ENCODE measurements around the gene APBA2.
A peak's percentile ranks its signal among the peaks of the same experiment; 100 is the strongest.

APBA2 gene

DNA sequence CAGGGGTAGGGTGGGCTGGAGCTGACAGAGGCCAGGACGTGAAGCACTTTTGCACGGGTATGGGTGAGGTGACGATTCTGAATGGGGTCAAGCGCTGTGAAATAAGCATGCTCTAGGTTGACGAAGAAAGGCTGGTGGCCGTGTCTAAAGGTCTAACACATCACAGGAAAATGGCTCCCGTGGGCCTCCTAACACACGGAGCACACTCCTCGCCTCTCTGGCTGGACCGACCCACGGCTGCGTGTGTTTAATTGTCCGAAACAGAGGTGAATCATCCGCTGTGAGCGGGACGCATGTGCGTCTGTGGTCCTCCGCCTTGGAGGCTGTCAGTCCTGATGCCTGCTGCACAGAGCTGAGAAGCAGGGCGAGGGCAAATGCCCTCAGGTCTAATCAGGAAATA, 253.3 kb downstream of the APBA2 start:
- Histone ChIP-seq H3K9me2 (replicated peaks; ENCODE audit: insufficient read depth, low read length) (no peaks in the 10 kb centered on the region), H3K9ac (ENCODE audit: low read length) (no peak overlapping the region), H3K4me1 (ENCODE audit: low read length) (no peaks in the 10 kb centered on the region), H3F3A (ENCODE audit: insufficient read depth, low read length) (no peaks in the 10 kb centered on the region), H3K4me2 (ENCODE audit: low read depth, low read length) (no peak overlapping the region), H2AFZ (ENCODE audit: low read length) (no peak overlapping the region), H3K4me3 (ENCODE audit: low read length) (no peak overlapping the region), H3K27me3 (replicated peaks; ENCODE audit: insufficient read depth, low read length) (no peaks in the 10 kb centered on the region), H3K9me3 (replicated peaks; ENCODE audit: insufficient read depth, low read length) (no peaks in the 10 kb centered on the region), H3K79me2 (ENCODE audit: low read length) (no peaks in the 10 kb centered on the region), H3K27ac (ENCODE audit: low read length) (no peak overlapping the region), H4K20me1 (ENCODE audit: insufficient read depth, low read length) (no peaks in the 10 kb centered on the region), H3K36me3 (replicated peaks; ENCODE audit: insufficient read depth, low read length) (no peaks in the 10 kb centered on the region)
- TF ChIP-seq EZH2phosphoT487 (IDR thresholded peaks at IDR 0.05; ENCODE audit: low read length) (no peak), EZH2 (optimal IDR thresholded peaks at IDR 0.05; ENCODE audit: low read depth, low read length) (no peak)
- TF ChIP-seq, protein P1, sequence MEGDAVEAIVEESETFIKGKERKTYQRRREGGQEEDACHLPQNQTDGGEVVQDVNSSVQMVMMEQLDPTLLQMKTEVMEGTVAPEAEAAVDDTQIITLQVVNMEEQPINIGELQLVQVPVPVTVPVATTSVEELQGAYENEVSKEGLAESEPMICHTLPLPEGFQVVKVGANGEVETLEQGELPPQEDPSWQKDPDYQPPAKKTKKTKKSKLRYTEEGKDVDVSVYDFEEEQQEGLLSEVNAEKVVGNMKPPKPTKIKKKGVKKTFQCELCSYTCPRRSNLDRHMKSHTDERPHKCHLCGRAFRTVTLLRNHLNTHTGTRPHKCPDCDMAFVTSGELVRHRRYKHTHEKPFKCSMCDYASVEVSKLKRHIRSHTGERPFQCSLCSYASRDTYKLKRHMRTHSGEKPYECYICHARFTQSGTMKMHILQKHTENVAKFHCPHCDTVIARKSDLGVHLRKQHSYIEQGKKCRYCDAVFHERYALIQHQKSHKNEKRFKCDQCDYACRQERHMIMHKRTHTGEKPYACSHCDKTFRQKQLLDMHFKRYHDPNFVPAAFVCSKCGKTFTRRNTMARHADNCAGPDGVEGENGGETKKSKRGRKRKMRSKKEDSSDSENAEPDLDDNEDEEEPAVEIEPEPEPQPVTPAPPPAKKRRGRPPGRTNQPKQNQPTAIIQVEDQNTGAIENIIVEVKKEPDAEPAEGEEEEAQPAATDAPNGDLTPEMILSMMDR (IDR thresholded peaks at IDR 0.05; ENCODE audit: low read length) = no peak
- DNase-seq = no peak

DNA sequence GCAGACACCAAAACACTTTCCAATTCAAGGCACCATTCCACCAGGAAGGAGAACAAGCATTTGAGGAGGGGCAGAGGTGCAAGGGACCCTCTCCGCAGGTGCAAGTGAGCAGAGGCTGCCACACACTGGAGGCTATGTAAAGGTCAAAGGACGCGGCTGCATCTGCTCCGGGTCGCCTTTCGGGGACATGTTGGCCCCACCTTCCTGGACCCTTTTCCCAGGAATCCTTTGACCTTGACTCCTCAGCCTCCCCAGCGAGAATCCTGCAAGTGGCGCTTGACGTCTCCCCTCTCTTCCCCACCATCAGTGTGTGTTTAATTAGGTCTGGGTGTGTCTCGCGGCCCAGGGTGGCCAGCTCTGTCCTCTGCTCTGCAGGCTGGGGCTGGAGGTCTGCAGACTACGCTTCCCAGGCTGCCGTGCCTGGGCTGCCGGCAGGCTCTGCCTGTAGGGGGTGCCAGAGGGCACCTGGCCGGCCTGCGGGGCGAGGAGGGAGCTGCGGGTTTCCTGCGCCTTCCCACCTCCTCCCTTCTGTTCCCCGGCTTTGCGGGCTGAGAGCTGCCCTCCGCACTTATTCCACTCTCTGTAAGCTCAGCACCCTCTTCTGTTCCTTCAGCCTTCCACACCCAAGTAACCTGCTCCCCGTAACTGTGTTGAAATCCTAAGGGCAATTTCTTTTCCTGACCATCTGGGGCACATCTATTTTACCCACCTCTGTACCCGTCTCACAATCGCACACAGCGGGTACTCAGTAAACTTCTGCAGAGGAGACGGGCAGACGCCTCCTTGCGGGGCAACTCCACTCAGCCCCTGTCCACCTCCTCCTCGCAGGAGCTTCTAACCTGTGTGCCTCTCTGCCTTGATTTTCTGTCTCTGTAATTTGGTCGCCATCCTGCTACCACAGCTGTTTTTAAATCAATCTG, 254.0 kb downstream of the APBA2 start:
- Histone ChIP-seq H3K9me3 (replicated peaks; ENCODE audit: insufficient read depth, low read length) (no peaks in the 10 kb centered on the region), H3K4me3 (ENCODE audit: low read length) (no peak overlapping the region), H3K4me1 (ENCODE audit: low read length) (no peaks in the 10 kb centered on the region), H3K36me3 (replicated peaks; ENCODE audit: insufficient read depth, low read length) (no peaks in the 10 kb centered on the region), H3F3A (ENCODE audit: insufficient read depth, low read length) (no peaks in the 10 kb centered on the region), H3K9me2 (replicated peaks; ENCODE audit: insufficient read depth, low read length) (no peaks in the 10 kb centered on the region), H3K4me2 (ENCODE audit: low read depth, low read length) (peak overlapping the region; percentile 55), H4K20me1 (ENCODE audit: insufficient read depth, low read length) (no peaks in the 10 kb centered on the region), H2AFZ (ENCODE audit: low read length) (peak overlapping the region; percentile 7; the same call in 1 of the 2 replicates), H3K79me2 (ENCODE audit: low read length) (no peaks in the 10 kb centered on the region), H3K9ac (ENCODE audit: low read length) (no peak overlapping the region), H3K27me3 (replicated peaks; ENCODE audit: insufficient read depth, low read length) (no peaks in the 10 kb centered on the region), H3K27ac (ENCODE audit: low read length) (no peak overlapping the region)
- no peak for TF ChIP-seq EZH2phosphoT487 (IDR thresholded peaks at IDR 0.05; ENCODE audit: low read length)
- TF ChIP-seq EZH2 (optimal IDR thresholded peaks at IDR 0.05; ENCODE audit: low read depth, low read length) = no peak
- TF ChIP-seq, protein P1 (IDR thresholded peaks at IDR 0.05; ENCODE audit: low read length) = peak; percentile 87
- DNase-seq = peak; percentile 34

DNA sequence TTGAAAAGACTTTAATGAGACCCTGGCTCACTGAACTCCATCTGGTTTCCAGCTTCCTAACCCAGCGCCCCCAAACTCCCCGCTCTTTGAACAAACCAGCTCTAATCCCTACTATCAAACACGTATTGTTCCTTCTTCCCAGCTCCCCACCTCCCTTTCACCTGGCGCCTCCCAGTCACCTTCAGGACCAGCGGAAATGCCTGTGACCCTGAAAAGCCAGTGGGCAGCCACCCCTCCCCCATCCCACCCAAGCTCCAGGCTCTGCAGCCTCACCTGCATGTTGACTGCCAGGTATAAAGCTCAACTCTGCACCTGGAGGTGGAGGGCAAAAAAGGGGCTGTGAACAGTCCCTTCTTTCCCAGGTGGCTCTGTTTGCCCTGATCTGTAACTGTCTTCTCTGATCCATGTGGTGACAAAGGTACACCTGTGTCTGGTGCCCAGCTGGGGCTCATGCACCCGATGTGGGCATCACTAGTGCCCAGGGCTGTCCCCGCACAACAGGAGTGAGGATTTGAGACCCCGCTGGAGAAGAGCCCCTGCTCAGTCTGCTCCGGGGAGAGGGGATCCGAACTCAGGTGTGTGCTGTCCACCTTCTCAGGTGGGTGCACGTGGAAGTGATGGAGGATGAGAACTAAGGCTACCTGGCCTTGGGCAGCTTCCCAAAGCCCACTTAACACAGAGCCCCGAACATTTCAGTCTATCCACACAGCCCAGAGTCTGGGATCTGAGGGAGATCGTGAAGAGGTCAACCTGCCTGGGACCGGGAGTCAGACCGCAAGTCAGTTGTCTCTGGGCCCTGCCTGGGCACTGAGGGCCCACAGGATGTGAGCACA, 254.9 kb downstream of the APBA2 start:
- Histone ChIP-seq H3K4me2 (ENCODE audit: low read depth, low read length) (peak overlapping the region; percentile 55; the same call in 1 of the 2 replicates), H3F3A (ENCODE audit: insufficient read depth, low read length) (no peaks in the 10 kb centered on the region), H3K9ac (ENCODE audit: low read length) (no peak overlapping the region), H3K36me3 (replicated peaks; ENCODE audit: insufficient read depth, low read length) (no peaks in the 10 kb centered on the region), H3K27ac (ENCODE audit: low read length) (no peak overlapping the region), H3K4me1 (ENCODE audit: low read length) (no peaks in the 10 kb centered on the region), H3K4me3 (ENCODE audit: low read length) (no peak overlapping the region), H4K20me1 (ENCODE audit: insufficient read depth, low read length) (no peaks in the 10 kb centered on the region), H3K79me2 (ENCODE audit: low read length) (no peaks in the 10 kb centered on the region), H3K27me3 (replicated peaks; ENCODE audit: insufficient read depth, low read length) (no peaks in the 10 kb centered on the region), H3K9me2 (replicated peaks; ENCODE audit: insufficient read depth, low read length) (no peaks in the 10 kb centered on the region), H3K9me3 (replicated peaks; ENCODE audit: insufficient read depth, low read length) (no peaks in the 10 kb centered on the region), H2AFZ (ENCODE audit: low read length) (peak overlapping the region; percentile 7; the same call in 1 of the 2 replicates)
- no peak for DNase-seq
- TF ChIP-seq EZH2 (optimal IDR thresholded peaks at IDR 0.05; ENCODE audit: low read depth, low read length) = no peak
- TF ChIP-seq EZH2phosphoT487 (IDR thresholded peaks at IDR 0.05; ENCODE audit: low read length) = no peak
- TF ChIP-seq, protein P1 (IDR thresholded peaks at IDR 0.05; ENCODE audit: low read length) = no peak

Data from MM.1S (cell line).